DMS114 treated with DMSO at 0.1 percent for 48 hours (cell line): Measurements from ENCODE around the gene VWA5B1.
"Not testable (repeated sequence)": the region's sequence is repeated elsewhere in the genome, so short reads cannot be mapped to it uniquely, and the experiment has no call there.

ENCODE experiments used
- DNase-seq: peaks from one replicate; lab custom pipeline; 2025; ENCODE audit not compliant: unreplicated experiment; lab: John Stamatoyannopoulos, UW

VWA5B1 gene

GRCh38 chr1:20278692-20279130, 12.0 kb upstream of the VWA5B1 start:
- no peak for DNase-seq

- DNase-seq: no peak
These were observed 11.2 kb upstream of the VWA5B1 start for GRCh38 chr1:20279509-20279908.

GRCh38 chr1:20280341-20280740, 10.3 kb upstream of the VWA5B1 start:
- DNase-seq: no peak

- no peak for DNase-seq
These were observed 9.8 kb upstream of the VWA5B1 start for GRCh38 chr1:20280906-20281305.

- DNase-seq: no peak
These were observed 8.9 kb upstream of the VWA5B1 start for GRCh38 chr1:20281801-20282200.

GRCh38 chr1:20282533-20282932, 8.1 kb upstream of the VWA5B1 start:
- DNase-seq: no peak

- DNase-seq: no peak
These were observed 6.6 kb upstream of the VWA5B1 start for GRCh38 chr1:20284046-20284445.

- DNase-seq: no peak
These were observed 6.0 kb upstream of the VWA5B1 start for GRCh38 chr1:20284625-20285024.

- no peak for DNase-seq
These were observed 5.2 kb upstream of the VWA5B1 start for GRCh38 chr1:20285510-20285909.

- DNase-seq: not testable (repeated sequence)
These were observed 3.0 kb upstream of the VWA5B1 start for GRCh38 chr1:20287696-20288095.

GRCh38 chr1:20291645-20292084, 990 bp downstream of the VWA5B1 start:
- no peak for DNase-seq

GRCh38 chr1:20298626-20299025, 8.0 kb downstream of the VWA5B1 start:
- no peak for DNase-seq

GRCh38 chr1:20301463-20302107, 10.9 kb downstream of the VWA5B1 start:
- DNase-seq: no peak

- DNase-seq: no peak
These were observed 11.4 kb downstream of the VWA5B1 start for GRCh38 chr1:20302108-20302471.

GRCh38 chr1:20307026-20307425, 16.4 kb downstream of the VWA5B1 start:
- no peak for DNase-seq

GRCh38 chr1:20308569-20308968, 17.9 kb downstream of the VWA5B1 start:
- DNase-seq: no peak

GRCh38 chr1:20311289-20311688, 20.6 kb downstream of the VWA5B1 start:
- DNase-seq: no peak

- DNase-seq: no peak
These were observed 21.6 kb downstream of the VWA5B1 start for GRCh38 chr1:20312310-20312709.

- DNase-seq: no peak
These were observed 22.1 kb downstream of the VWA5B1 start for GRCh38 chr1:20312818-20313217.

- DNase-seq: no peak
These were observed 26.8 kb downstream of the VWA5B1 start for GRCh38 chr1:20317471-20317870.

- no peak for DNase-seq
These were observed 27.8 kb downstream of the VWA5B1 start for GRCh38 chr1:20318521-20318920.

- no peak for DNase-seq
These were observed 28.3 kb downstream of the VWA5B1 start for GRCh38 chr1:20318971-20319370.

GRCh38 chr1:20319456-20320220, 29.0 kb downstream of the VWA5B1 start:
- DNase-seq: no peak
